WERI-Rb-1 (cell line): ENCODE data around the gene PSMB10.

Experiments used
- DNase-seq: peaks from one replicate; pipeline ENCODE4 v3.0.0-alpha.2; 2020
- H3K27ac ChIP-seq: fragments of 250-450 bp; sonication (Bioruptor Pico); 2 replicates; pipeline ENCODE4 v1.5.1; 2020; ENCODE audit warnings: mild to moderate bottlenecking, moderate library complexity
- H3K27me3 ChIP-seq: fragments of 250-450 bp; sonication (Bioruptor Pico); 2 replicates; pipeline ENCODE4 v1.5.1; 2021; ENCODE audit warnings: mild to moderate bottlenecking, low read depth, moderate library complexity; ENCODE audit not compliant: insufficient read depth, severe bottlenecking
- H3K36me3 ChIP-seq: fragments of 250-450 bp; sonication (Bioruptor Pico); 2 replicates; pipeline ENCODE4 v1.5.1; 2020; ENCODE audit warnings: mild to moderate bottlenecking, moderate library complexity
- H3K4me3 ChIP-seq: 2 replicates; pipeline ENCODE4 v1.5.1; 2011; ENCODE audit warnings: low read depth, mild to moderate bottlenecking, control low read depth, low read length
- H3K9me3 ChIP-seq: fragments of 250-450 bp; sonication (Bioruptor Pico); 2 replicates; pipeline ENCODE4 v1.5.1; 2021; ENCODE audit warnings: mild to moderate bottlenecking, moderate library complexity; ENCODE audit not compliant: severe bottlenecking
- TF ChIP-seq, protein P1 (sequence below): IDR thresholded peaks from 2 replicates; pipeline ENCODE4 v1.5.1; 2011; ENCODE audit warnings: low read depth, mild to moderate bottlenecking, control low read depth, inconsistent platforms, low read length

The PSMB10 gene

DNA sequence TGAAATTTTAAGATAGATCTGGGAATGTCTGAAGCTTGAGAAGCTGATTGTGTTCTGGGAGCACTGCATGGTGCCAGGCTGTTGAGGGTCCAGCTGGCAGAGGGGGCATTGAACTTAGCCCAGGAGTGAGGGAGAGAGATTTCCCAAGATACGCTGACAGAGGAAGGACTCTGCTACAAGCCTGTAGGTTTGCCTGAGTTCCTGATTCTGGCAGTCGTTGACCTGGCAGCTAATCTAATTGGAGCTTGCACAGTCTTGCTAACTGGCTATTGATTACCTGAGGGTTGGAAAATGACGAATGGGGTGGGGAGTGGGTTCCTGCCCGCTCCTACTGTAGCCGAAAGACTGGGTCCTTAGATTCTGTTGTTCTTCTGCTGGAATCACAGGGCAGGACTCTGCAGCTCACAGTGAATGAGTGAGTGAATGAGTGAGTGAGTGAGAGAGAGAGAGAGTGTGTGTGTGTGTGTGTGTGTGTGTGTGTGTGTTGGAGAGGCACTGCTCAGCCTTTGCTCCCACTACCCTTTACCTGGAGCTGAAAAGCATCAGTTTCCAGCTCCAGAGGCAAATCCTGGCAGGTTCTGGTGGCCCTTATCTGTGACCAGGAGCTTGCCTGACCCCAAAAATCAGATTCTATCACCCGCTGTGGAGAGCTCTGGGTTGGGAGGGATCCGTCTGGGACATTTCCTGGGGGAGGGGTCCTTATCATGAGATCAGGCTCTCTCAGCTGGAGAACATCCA is 21.7 kb downstream of the PSMB10 start:
- Histone ChIP-seq H3K4me3 (no peak overlapping the region), H3K9me3 (no peaks in the 10 kb centered on the region), H3K27ac (no peak overlapping the region), H3K27me3 (no peaks in the 10 kb centered on the region), H3K36me3 (peaks cover 8% of the 10 kb centered on the region)
- no peak for DNase-seq
- TF ChIP-seq, protein P1, sequence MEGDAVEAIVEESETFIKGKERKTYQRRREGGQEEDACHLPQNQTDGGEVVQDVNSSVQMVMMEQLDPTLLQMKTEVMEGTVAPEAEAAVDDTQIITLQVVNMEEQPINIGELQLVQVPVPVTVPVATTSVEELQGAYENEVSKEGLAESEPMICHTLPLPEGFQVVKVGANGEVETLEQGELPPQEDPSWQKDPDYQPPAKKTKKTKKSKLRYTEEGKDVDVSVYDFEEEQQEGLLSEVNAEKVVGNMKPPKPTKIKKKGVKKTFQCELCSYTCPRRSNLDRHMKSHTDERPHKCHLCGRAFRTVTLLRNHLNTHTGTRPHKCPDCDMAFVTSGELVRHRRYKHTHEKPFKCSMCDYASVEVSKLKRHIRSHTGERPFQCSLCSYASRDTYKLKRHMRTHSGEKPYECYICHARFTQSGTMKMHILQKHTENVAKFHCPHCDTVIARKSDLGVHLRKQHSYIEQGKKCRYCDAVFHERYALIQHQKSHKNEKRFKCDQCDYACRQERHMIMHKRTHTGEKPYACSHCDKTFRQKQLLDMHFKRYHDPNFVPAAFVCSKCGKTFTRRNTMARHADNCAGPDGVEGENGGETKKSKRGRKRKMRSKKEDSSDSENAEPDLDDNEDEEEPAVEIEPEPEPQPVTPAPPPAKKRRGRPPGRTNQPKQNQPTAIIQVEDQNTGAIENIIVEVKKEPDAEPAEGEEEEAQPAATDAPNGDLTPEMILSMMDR, result no peak

DNA sequence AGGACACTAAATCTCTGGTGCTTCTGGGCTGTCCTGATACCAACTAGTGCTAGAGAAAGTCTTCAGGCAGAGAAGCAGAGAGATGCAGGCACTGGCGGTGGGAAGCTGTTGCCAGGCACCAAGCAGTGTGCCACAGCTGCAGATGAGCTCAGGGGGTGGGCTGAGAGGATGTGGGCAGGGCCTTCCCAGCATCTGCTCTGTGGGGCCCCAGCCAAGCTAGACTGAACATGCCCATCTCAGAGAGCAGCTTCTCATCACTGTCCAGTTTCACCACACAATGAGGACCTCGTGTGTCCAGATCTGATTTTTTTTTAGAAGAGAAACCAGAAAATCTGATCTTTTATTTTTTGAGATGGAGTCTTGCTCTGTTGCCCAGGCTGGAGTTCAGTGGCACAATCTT is 26.5 kb downstream of the PSMB10 start:
- H3K36me3 ChIP-seq, result peaks cover 16% of the 10 kb centered on the region
- DNase-seq, result no peak
- no peak overlapping the region for H3K4me3 ChIP-seq

DNA sequence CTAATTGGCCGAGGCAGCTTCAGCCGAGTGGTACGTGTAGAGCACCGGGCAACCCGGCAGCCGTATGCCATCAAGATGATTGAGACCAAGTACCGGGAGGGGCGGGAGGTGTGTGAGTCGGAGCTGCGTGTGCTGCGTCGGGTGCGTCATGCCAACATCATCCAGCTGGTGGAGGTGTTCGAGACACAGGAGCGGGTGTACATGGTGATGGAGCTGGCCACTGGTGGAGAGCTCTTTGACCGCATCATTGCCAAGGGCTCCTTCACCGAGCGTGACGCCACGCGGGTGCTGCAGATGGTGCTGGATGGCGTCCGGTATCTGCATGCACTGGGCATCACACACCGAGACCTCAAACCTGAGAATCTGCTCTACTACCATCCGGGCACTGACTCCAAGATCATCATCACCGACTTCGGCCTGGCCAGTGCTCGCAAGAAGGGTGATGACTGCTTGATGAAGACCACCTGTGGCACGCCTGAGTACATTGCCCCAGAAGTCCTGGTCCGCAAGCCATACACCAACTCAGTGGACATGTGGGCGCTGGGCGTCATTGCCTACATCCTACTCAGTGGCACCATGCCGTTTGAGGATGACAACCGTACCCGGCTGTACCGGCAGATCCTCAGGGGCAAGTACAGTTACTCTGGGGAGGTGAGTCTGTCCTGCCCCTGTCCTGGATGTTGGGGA is 27.5 kb downstream of the PSMB10 start:
- no peak overlapping the region for H3K4me3 ChIP-seq
- no peak for DNase-seq
- H3K9me3 ChIP-seq, result no peaks in the 10 kb centered on the region
- H3K27me3 ChIP-seq, result no peaks in the 10 kb centered on the region
- H3K27ac ChIP-seq, result no peak overlapping the region
- peaks cover 16% of the 10 kb centered on the region for H3K36me3 ChIP-seq
- TF ChIP-seq, protein P1, result no peak

More for the DNA sequence above, 26.5 kb downstream of the PSMB10 start:
- Histone ChIP-seq H3K27me3 (no peaks in the 10 kb centered on the region), H3K27ac (no peak overlapping the region), H3K9me3 (no peaks in the 10 kb centered on the region)
- TF ChIP-seq, protein P1, result no peak

DNA sequence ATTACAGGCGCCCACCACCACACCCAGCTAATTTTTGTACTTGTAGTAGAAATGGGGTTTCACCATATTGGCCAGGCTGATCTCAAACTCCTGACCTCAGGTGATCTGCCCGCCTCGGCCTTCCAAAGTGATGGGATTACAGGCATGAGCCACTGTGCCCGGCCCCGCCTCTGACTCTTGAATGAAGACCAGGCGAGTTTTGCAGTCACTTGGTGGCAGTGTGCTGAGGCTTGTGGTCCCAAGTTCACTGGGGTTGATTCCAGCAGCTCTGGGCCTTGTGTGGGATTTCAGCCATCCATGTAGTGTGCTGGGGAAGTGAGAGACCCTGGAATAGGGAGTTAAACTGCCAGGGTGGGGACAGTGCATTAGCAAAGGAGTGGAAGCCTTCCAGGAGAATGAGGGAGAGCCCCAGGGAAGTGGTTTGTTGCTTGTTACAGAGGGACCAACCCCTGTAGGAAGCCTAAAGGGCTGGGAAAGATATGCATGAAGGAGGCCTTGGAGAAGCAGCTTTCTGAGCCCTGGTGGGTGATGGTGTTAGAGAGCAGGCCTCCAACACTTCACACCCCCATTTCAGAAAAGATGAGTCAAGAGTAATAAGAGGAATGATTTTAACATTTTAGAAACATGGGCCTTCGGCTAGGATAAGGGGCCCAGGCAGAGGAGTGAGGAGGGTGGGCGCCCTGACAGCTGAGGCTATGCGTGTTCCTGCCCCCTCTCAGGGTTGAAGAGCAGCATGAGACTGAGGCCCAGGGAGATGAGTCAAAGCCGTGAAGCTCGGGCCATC is 29.1 kb downstream of the PSMB10 start:
- H3K27ac ChIP-seq, result 0 out of 2 replicates have a peak overlapping the region, but pooled peaks have one; percentile 4
- no peaks in the 10 kb centered on the region for H3K9me3 ChIP-seq
- TF ChIP-seq, protein P1, result peak; percentile 43; the same call in 1 of the 2 replicates
- no peak overlapping the region for H3K4me3 ChIP-seq
- no peaks in the 10 kb centered on the region for H3K27me3 ChIP-seq
- DNase-seq, result peak; percentile 82
- H3K36me3 ChIP-seq, result peaks cover 16% of the 10 kb centered on the region

DNA sequence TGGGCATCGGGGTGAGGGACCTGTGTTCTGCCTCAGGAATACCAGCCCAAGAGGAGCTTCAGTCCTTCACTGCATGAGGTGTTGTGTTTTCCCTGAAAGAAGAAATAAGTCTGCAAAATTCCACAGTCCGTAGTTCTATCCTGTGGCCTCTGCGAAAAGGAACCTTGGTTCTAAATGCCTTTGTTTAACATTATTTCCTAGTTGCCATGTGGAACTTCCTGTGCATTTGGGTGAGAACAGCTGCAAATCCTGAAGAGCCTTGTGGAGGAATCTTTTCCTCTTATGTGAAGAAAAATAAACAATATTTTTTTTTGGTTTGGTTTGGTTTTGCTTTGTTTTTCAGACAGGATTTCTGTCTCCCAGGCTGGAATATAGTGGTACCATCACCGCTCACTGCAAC is 33.8 kb downstream of the PSMB10 start:
- no peaks in the 10 kb centered on the region for H3K9me3 ChIP-seq
- no peak overlapping the region for H3K4me3 ChIP-seq
- no peak overlapping the region for H3K27ac ChIP-seq
- no peak for DNase-seq
- no peaks in the 10 kb centered on the region for H3K27me3 ChIP-seq
- TF ChIP-seq, protein P1, result no peak
- H3K36me3 ChIP-seq, result no peaks in the 10 kb centered on the region; the same call in 1 of the 2 replicates
